SJSA1 (cell line): ENCODE data around the gene CAMTA2. TPM values are rescaled to one million over a fixed set of nuclear protein-coding genes. Genes with fewer than 3 reads are reported as not detected.

Source experiments
- DNase-seq, 2 experiments: peaks; one replicate each; pipeline ENCODE4 v3.0.0-alpha.2; 2015 to 2020; ENCODE audit warnings: low spot score in 2 of 2, low read depth in 1 of 2
- H3K27ac ChIP-seq: fragments of 250-450 bp; sonication (Bioruptor Pico); 2 replicates; pipeline ENCODE4 v1.5.1; 2020; ENCODE audit warnings: mild to moderate bottlenecking, moderate library complexity
- H3K27me3 ChIP-seq: fragments of 250-450 bp; sonication (Bioruptor Pico); replicated peaks from 2 replicates; pipeline ENCODE4 v1.5.1; 2020; ENCODE audit warnings: mild to moderate bottlenecking, moderate library complexity
- H3K36me3 ChIP-seq: fragments of 250-450 bp; sonication (Bioruptor Pico); 2 replicates; pipeline ENCODE4 v1.5.1; 2020; ENCODE audit warnings: mild to moderate bottlenecking
- H3K4me1 ChIP-seq: fragments of 250-450 bp; sonication (Bioruptor Pico); replicated peaks from 2 replicates; pipeline ENCODE4 v1.6.1; 2021; ENCODE audit warnings: mild to moderate bottlenecking
- H3K4me3 ChIP-seq: fragments of 250-450 bp; sonication (Bioruptor Pico); 2 replicates; pipeline ENCODE4 v1.5.1; 2020; ENCODE audit warnings: mild to moderate bottlenecking
- H3K9me3 ChIP-seq: fragments of 250-450 bp; sonication (Bioruptor Pico); replicated peaks from 2 replicates; pipeline ENCODE4 v1.5.1; 2020; ENCODE audit warnings: mild to moderate bottlenecking
- total RNA-seq: library from RNA; depleted of rRNA; stranded (reverse); fragments of >200 nt; shearing (Covaris generic); gene quantifications from 2 replicates; pipeline ENCODE4 v1.2.3, GENCODE V29; 2014

Gene CAMTA2
- total RNA-seq, 1 experiment from 2014 or later = 19.7 TPM

- no peak overlapping the region for H3K4me3 ChIP-seq
- H3K27ac ChIP-seq = no peak overlapping the region
- H3K9me3 ChIP-seq = no peaks in the 10 kb centered on the region
- DNase-seq = no peak
- H3K4me1 ChIP-seq = no peaks in the 10 kb centered on the region
- H3K36me3 ChIP-seq = peaks cover 52% of the 10 kb centered on the region
- no peaks in the 10 kb centered on the region for H3K27me3 ChIP-seq
Observed at GRCh38 chr17:5023588-5024147, 36.2 kb upstream of the CAMTA2 start.

GRCh38 chr17:5022171-5022711 is 34.8 kb upstream of the CAMTA2 start:
- no peak overlapping the region for H3K27ac ChIP-seq
- DNase-seq = no peak
- H3K36me3 ChIP-seq = peaks cover 66% of the 10 kb centered on the region
- H3K27me3 ChIP-seq = no peaks in the 10 kb centered on the region
- H3K4me3 ChIP-seq = no peak overlapping the region
- H3K4me1 ChIP-seq = no peaks in the 10 kb centered on the region
- H3K9me3 ChIP-seq = no peaks in the 10 kb centered on the region

GRCh38 chr17:5020502-5021023 is 33.1 kb upstream of the CAMTA2 start:
- no peak for DNase-seq
- Histone ChIP-seq H3K9me3 (no peaks in the 10 kb centered on the region), H3K4me3 (no peak overlapping the region), H3K27me3 (no peaks in the 10 kb centered on the region), H3K27ac (no peak overlapping the region), H3K4me1 (no peaks in the 10 kb centered on the region), H3K36me3 (peaks cover 82% of the 10 kb centered on the region)

GRCh38 chr17:5019475-5019956 is 32.0 kb upstream of the CAMTA2 start:
- peaks cover 87% of the 10 kb centered on the region for H3K36me3 ChIP-seq
- no peak overlapping the region for H3K4me3 ChIP-seq
- peak in 1 of 2 experiments; percentile 12 for DNase-seq
- H3K27ac ChIP-seq = no peak overlapping the region
- no peaks in the 10 kb centered on the region for H3K27me3 ChIP-seq
- no peaks in the 10 kb centered on the region for H3K9me3 ChIP-seq
- H3K4me1 ChIP-seq = no peaks in the 10 kb centered on the region

- Histone ChIP-seq H3K9me3 (no peaks in the 10 kb centered on the region), H3K27me3 (no peaks in the 10 kb centered on the region), H3K36me3 (peaks cover 88% of the 10 kb centered on the region), H3K27ac (no peak overlapping the region), H3K4me1 (no peaks in the 10 kb centered on the region), H3K4me3 (no peak overlapping the region)
- DNase-seq = no peak
Observed at GRCh38 chr17:5014357-5014756, 26.9 kb upstream of the CAMTA2 start.

- Histone ChIP-seq H3K27me3 (no peaks in the 10 kb centered on the region), H3K9me3 (no peaks in the 10 kb centered on the region), H3K4me3 (no peak overlapping the region), H3K4me1 (no peaks in the 10 kb centered on the region), H3K36me3 (peaks cover 85% of the 10 kb centered on the region), H3K27ac (no peak overlapping the region)
- DNase-seq = no peak
Observed at GRCh38 chr17:5011928-5012327, 24.5 kb upstream of the CAMTA2 start.

- no peaks in the 10 kb centered on the region for H3K9me3 ChIP-seq
- no peak overlapping the region for H3K27ac ChIP-seq
- H3K4me1 ChIP-seq = peaks cover 9% of the 10 kb centered on the region
- H3K36me3 ChIP-seq = peaks cover 98% of the 10 kb centered on the region
- no peaks in the 10 kb centered on the region for H3K27me3 ChIP-seq
- no peak overlapping the region for H3K4me3 ChIP-seq
- no peak for DNase-seq
Observed at GRCh38 chr17:5003214-5003867, 15.9 kb upstream of the CAMTA2 start.

GRCh38 chr17:5002121-5002788 is 14.8 kb upstream of the CAMTA2 start:
- Histone ChIP-seq H3K27me3 (no peaks in the 10 kb centered on the region), H3K4me3 (no peak overlapping the region), H3K9me3 (no peaks in the 10 kb centered on the region), H3K36me3 (peaks cover 92% of the 10 kb centered on the region), H3K27ac (no peak overlapping the region), H3K4me1 (peaks cover 10% of the 10 kb centered on the region)
- DNase-seq = no peak

- peak overlapping the region; percentile 74; the same call in 1 of the 2 replicates for H3K4me3 ChIP-seq
- H3K36me3 ChIP-seq = peaks cover 72% of the 10 kb centered on the region
- DNase-seq = no peak
- H3K4me1 ChIP-seq = peaks cover 16% of the 10 kb centered on the region
- H3K27ac ChIP-seq = no peak overlapping the region
- no peaks in the 10 kb centered on the region for H3K27me3 ChIP-seq
- H3K9me3 ChIP-seq = no peaks in the 10 kb centered on the region
Observed at GRCh38 chr17:5000237-5000639, 12.8 kb upstream of the CAMTA2 start.

- peaks cover 16% of the 10 kb centered on the region for H3K4me1 ChIP-seq
- H3K36me3 ChIP-seq = peaks cover 65% of the 10 kb centered on the region
- no peaks in the 10 kb centered on the region for H3K27me3 ChIP-seq
- H3K4me3 ChIP-seq = peak overlapping the region; percentile 74
- H3K9me3 ChIP-seq = no peaks in the 10 kb centered on the region
- no peak for DNase-seq
- no peak overlapping the region for H3K27ac ChIP-seq
Observed at GRCh38 chr17:4999430-5000093, 12.1 kb upstream of the CAMTA2 start.

GRCh38 chr17:4998732-4999429 is 11.4 kb upstream of the CAMTA2 start:
- Histone ChIP-seq H3K27ac (peak overlapping the region; percentile 67; the same call in 1 of the 2 replicates), H3K27me3 (no peaks in the 10 kb centered on the region), H3K36me3 (peaks cover 58% of the 10 kb centered on the region), H3K4me1 (peaks cover 16% of the 10 kb centered on the region), H3K9me3 (no peaks in the 10 kb centered on the region), H3K4me3 (peak overlapping the region; percentile 74)
- DNase-seq = no peak

- H3K36me3 ChIP-seq = peaks cover 51% of the 10 kb centered on the region
- no peaks in the 10 kb centered on the region for H3K9me3 ChIP-seq
- H3K27ac ChIP-seq = peak overlapping the region; percentile 67
- H3K27me3 ChIP-seq = no peaks in the 10 kb centered on the region
- peaks cover 16% of the 10 kb centered on the region for H3K4me1 ChIP-seq
- DNase-seq = peak in 1 of 2 experiments; percentile 57
- peak overlapping the region; percentile 74 for H3K4me3 ChIP-seq
Observed at GRCh38 chr17:4998027-4998731, 10.7 kb upstream of the CAMTA2 start.
